HG03060 (cell line): Measurements from ENCODE around the gene L3MBTL2.

Experiments
- ATAC-seq: cut with Tn5 transposase; IDR thresholded peaks from one replicate; pipeline ENCODE4 v1.9.1; 2021; ENCODE audit warnings: low read depth, moderate number of reproducible peaks; ENCODE audit not compliant: unreplicated experiment

Gene L3MBTL2

GRCh38 chr22:41204066-41204465 is 1.0 kb upstream of the L3MBTL2 start:
- no peak for ATAC-seq

GRCh38 chr22:41206719-41207118 is 1.6 kb downstream of the L3MBTL2 start:
- no peak for ATAC-seq

GRCh38 chr22:41215409-41215808 is 10.3 kb downstream of the L3MBTL2 start:
- ATAC-seq = no peak

- no peak for ATAC-seq
These were observed 10.8 kb downstream of the L3MBTL2 start for GRCh38 chr22:41215926-41216325.

GRCh38 chr22:41216984-41217383 is 11.9 kb downstream of the L3MBTL2 start:
- no peak for ATAC-seq

- ATAC-seq = no peak
These were observed 12.5 kb downstream of the L3MBTL2 start for GRCh38 chr22:41217553-41218157.

GRCh38 chr22:41222846-41223507 is 17.9 kb downstream of the L3MBTL2 start:
- ATAC-seq = no peak

- ATAC-seq = no peak
These were observed 18.4 kb downstream of the L3MBTL2 start for GRCh38 chr22:41223535-41223934.

GRCh38 chr22:41226723-41227655 is 21.9 kb downstream of the L3MBTL2 start:
- ATAC-seq = no peak

- no peak for ATAC-seq
These were observed 24.1 kb downstream of the L3MBTL2 start for GRCh38 chr22:41229215-41229614.

- ATAC-seq = no peak
These were observed 24.8 kb downstream of the L3MBTL2 start for GRCh38 chr22:41229730-41230400.

- ATAC-seq = no peak
These were observed 25.3 kb downstream of the L3MBTL2 start for GRCh38 chr22:41230401-41230785.

- ATAC-seq = no peak
These were observed 26.3 kb downstream of the L3MBTL2 start for GRCh38 chr22:41231369-41231768.

- ATAC-seq = no peak
These were observed 29.9 kb downstream of the L3MBTL2 start for GRCh38 chr22:41234815-41235695.

- no peak for ATAC-seq
These were observed 32.1 kb downstream of the L3MBTL2 start for GRCh38 chr22:41237036-41237706.

GRCh38 chr22:41237707-41238569 is 32.8 kb downstream of the L3MBTL2 start:
- no peak for ATAC-seq

GRCh38 chr22:41238570-41239442 is 33.7 kb downstream of the L3MBTL2 start:
- no peak for ATAC-seq
